Measurements from ENCODE around the gene SLU7. TPM values are rescaled to one million over a fixed set of nuclear protein-coding genes. Genes with fewer than 3 reads are reported as not detected.

The SLU7 gene
- total RNA-seq, 1 experiment from 2014 or later: 33.3 TPM

GRCh38 chr5:160452795-160453194 is 33.9 kb upstream of the SLU7 start:
- no peak overlapping the region for H2AFZ ChIP-seq (ENCODE audit: low read length)

More at GRCh38 chr5:160452795-160453194, 33.9 kb upstream of the SLU7 start:
- H3K27ac Mint-ChIP-seq: no peak overlapping the region
- WGBS (ENCODE audit: extremely low coverage, insufficient read length, low lambda C conversion rate): no CpG with 5 or more reads among the region's 6 CpGs
- H4K5ac ChIP-seq (ENCODE audit: insufficient read length, low read depth, low read length): no peak overlapping the region
- peaks cover 0 to 4% (median 0%) of the 10 kb centered on the region in 3 experiments; a peak in 3 of 7 replicates for H3K36me3 Mint-ChIP-seq (ENCODE audit: insufficient read depth in 1 of 3, low read depth in 3 of 3)
- H3K56ac ChIP-seq (ENCODE audit: insufficient read length, low read depth, low read length): no peak overlapping the region
- TF ChIP-seq CTCF (conservative IDR thresholded peaks at IDR 0.05): no peak
- no peak overlapping the region for H2BK5ac ChIP-seq (ENCODE audit: insufficient read length, low read length)
- no peak overlapping the region for H4K8ac ChIP-seq (replicated peaks; ENCODE audit: insufficient read length, low read depth, low read length)
- H3T11ph ChIP-seq (ENCODE audit: low read length): no peak overlapping the region
- no peak overlapping the region for H3K4me2 ChIP-seq (ENCODE audit: insufficient read depth, insufficient read length, low read length)
- H3K79me1 ChIP-seq (ENCODE audit: insufficient read depth, low read depth, low read length, poor library complexity, severe bottlenecking): no peaks in the 10 kb centered on the region
- no peak overlapping the region for H2BK15ac ChIP-seq (ENCODE audit: low read depth, low read length)
- no peaks in the 10 kb centered on the region for H3K4me1 Mint-ChIP-seq
- no peaks in the 10 kb centered on the region for H4K20me1 ChIP-seq (ENCODE audit: control insufficient read depth, insufficient read depth, insufficient read length)
- no peak overlapping the region for H2BK12ac ChIP-seq (ENCODE audit: insufficient read length, low read depth, low read length)
- H3K14ac ChIP-seq (ENCODE audit: insufficient read depth, low read length): no peak overlapping the region
- H3K27me3 Mint-ChIP-seq (ENCODE audit: low read depth): no peaks in the 10 kb centered on the region
- H3K27ac ChIP-seq (ENCODE audit: insufficient read length, low read depth, low read length): no peak overlapping the region
- H3K27me3 ChIP-seq (ENCODE audit: insufficient read depth, low read length): no peaks in the 10 kb centered on the region
- no peak for DNase-seq
- no peaks in the 10 kb centered on the region for H3K79me2 ChIP-seq (ENCODE audit: insufficient read depth, low read length)
- H2BK20ac ChIP-seq (ENCODE audit: low read depth, low read length, poor library complexity, severe bottlenecking): no peak overlapping the region
- no peak overlapping the region for H3K4ac ChIP-seq (ENCODE audit: low read depth, low read length)
- no peak overlapping the region for H2BK120ac ChIP-seq (ENCODE audit: low read depth, low read length, poor library complexity, severe bottlenecking)
- no peak overlapping the region for H3K9ac ChIP-seq (ENCODE audit: extremely low read depth, insufficient read length, low read length)
- no peaks in the 10 kb centered on the region for H3K9me3 ChIP-seq (ENCODE audit: control insufficient read depth, low read depth, low read length)
- no peak overlapping the region for H4K91ac ChIP-seq (ENCODE audit: insufficient read length, low read depth, low read length)
- H2AK5ac ChIP-seq (ENCODE audit: insufficient read length, low read length): no peak overlapping the region
- no peak overlapping the region for H3K4me3 Mint-ChIP-seq
- no peaks in the 10 kb centered on the region for H3K4me1 ChIP-seq (ENCODE audit: insufficient read depth, low read length)
- no peak overlapping the region for H3K18ac ChIP-seq (ENCODE audit: insufficient read length, low read depth, low read length)
- H3K23ac ChIP-seq (ENCODE audit: insufficient read length, low read depth, low read length): no peak overlapping the region
- H3K23me2 ChIP-seq (ENCODE audit: insufficient read length, low read depth, low read length, poor library complexity, severe bottlenecking): no peaks in the 10 kb centered on the region
- H3K9me3 Mint-ChIP-seq: peaks cover 2 to 6% of the 10 kb centered on the region in 2 experiments; a peak in 4 of 5 replicates

All from H9 (cell line).